ENCODE measurements around the gene SLAMF7. TPM values are rescaled to one million over a fixed set of nuclear protein-coding genes. Genes with fewer than 3 reads are reported as not detected.

The SLAMF7 gene
- polyA plus RNA-seq, 2 of the 4 experiments (the other 2 are of a cell fraction), result 0.57 to 1.8 TPM

DNA sequence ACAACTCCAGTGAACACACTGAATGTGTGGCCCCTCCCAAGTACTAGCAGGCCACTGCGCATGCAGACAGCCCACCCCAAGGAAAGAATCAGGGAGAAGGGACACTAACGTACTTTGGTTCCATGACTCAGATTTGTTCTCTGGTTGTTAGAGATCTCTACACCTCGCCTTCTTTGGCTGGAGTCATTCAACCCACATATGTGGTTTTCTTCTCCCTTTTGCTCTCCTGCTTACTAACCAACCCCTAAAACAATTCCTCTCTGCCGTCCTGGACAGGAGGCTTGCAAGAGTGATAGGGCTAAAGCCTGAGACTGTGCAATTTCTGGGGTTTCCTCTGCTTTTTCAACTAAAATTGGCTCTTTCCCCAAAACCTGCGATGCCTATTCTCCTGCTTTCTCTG is 21.7 kb upstream of the SLAMF7 start:
- POLR2A ChIA-PET, result no interaction called here

GRCh38 chr1:160718210-160718609 is 20.8 kb upstream of the SLAMF7 start:
- 52% methylated on average over 4 of the region's 4 CpGs for WGBS (ENCODE audit: missing lambda C conversion rate)
- ChIA-PET CTCF (interaction anchor here (0.6 to 2.2 kb wide), 4 partner anchors 112 to 309 kb away, joined by 3 to 5 read pairs (median 3); partner anchors contain the start of gene ITLN2), POLR2A (no interaction called here)
- DNase-seq (ENCODE audit: low read depth in 1 of 2, low spot score in 1 of 2), result no peak
- no peaks in the 10 kb centered on the region; the same call in 2 of the 3 replicates for H3K4me1 ChIP-seq
- no peak for ATAC-seq
- TF ChIP-seq KDM5A (IDR thresholded peaks at IDR 0.05) (no peak), RNF2 (IDR thresholded peaks at IDR 0.05; ENCODE audit: borderline replicate concordance, low read depth) (no peak), JUN (IDR thresholded peaks at IDR 0.05) (no peak), GATA3 (IDR thresholded peaks at IDR 0.05; ENCODE audit: borderline replicate concordance) (no peak), PHF8 (IDR thresholded peaks at IDR 0.05; ENCODE audit: borderline replicate concordance, low read depth) (no peak), HEYL (CRISPR knock-in tag; IDR thresholded peaks at IDR 0.05) (no peak), ZFP36 (IDR thresholded peaks at IDR 0.05; ENCODE audit: borderline replicate concordance, partially characterized antibody) (no peak), HOXB5 (CRISPR knock-in tag; IDR thresholded peaks at IDR 0.05) (no peak), MAZ (IDR thresholded peaks at IDR 0.05; ENCODE audit: borderline replicate concordance, low read depth, low read length) (no peak), EP300 (IDR thresholded peaks at IDR 0.05) (no peak), CBX2 (IDR thresholded peaks at IDR 0.05; ENCODE audit: borderline replicate concordance, low read depth) (no peak), HOXA7 (CRISPR knock-in tag; IDR thresholded peaks at IDR 0.05) (no peak), MAX (IDR thresholded peaks at IDR 0.05) (no peak), ZC3H11A (IDR thresholded peaks at IDR 0.05) (no peak)
- no peak overlapping the region for H3K4me2 ChIP-seq
- H3K4me3 ChIP-seq, result no peak overlapping the region
- no peak for FAIRE-seq
- H3K9me3 ChIP-seq, result no peaks in the 10 kb centered on the region
- H3K27ac ChIP-seq, result no peak overlapping the region

More for the DNA sequence above, 21.7 kb upstream of the SLAMF7 start:
- Histone ChIP-seq H3K4me1 (no peaks in the 10 kb centered on the region; the same call in 2 of the 3 replicates), H3K9me3 (no peaks in the 10 kb centered on the region), H3K27ac (no peak overlapping the region), H3K4me2 (no peak overlapping the region), H3K4me3 (no peak overlapping the region)
- FAIRE-seq (no peak), DNase-seq (ENCODE audit: low read depth in 1 of 2, low spot score in 1 of 2) (no peak), ATAC-seq (no peak)
- 55% methylated on average over 5 of the region's 5 CpGs for WGBS (ENCODE audit: missing lambda C conversion rate)
- no peak for TF ChIP-seq NR3C1 (IDR thresholded peaks at IDR 0.05)
- TF ChIP-seq BHLHE40 (IDR thresholded peaks at IDR 0.05; ENCODE audit: low read depth, low read length), result no peak
- no peak for TF ChIP-seq FOXS1 (CRISPR knock-in tag; IDR thresholded peaks at IDR 0.05)
- no peak for TF ChIP-seq SREBF2 (IDR thresholded peaks at IDR 0.05)
- TF ChIP-seq TP53 (CRISPR knock-in tag; IDR thresholded peaks at IDR 0.05), result no peak
- TF ChIP-seq NPAS2 (CRISPR knock-in tag; IDR thresholded peaks at IDR 0.05; ENCODE audit: borderline replicate concordance), result no peak
- CTCF ChIA-PET, result no interaction called here

DNA sequence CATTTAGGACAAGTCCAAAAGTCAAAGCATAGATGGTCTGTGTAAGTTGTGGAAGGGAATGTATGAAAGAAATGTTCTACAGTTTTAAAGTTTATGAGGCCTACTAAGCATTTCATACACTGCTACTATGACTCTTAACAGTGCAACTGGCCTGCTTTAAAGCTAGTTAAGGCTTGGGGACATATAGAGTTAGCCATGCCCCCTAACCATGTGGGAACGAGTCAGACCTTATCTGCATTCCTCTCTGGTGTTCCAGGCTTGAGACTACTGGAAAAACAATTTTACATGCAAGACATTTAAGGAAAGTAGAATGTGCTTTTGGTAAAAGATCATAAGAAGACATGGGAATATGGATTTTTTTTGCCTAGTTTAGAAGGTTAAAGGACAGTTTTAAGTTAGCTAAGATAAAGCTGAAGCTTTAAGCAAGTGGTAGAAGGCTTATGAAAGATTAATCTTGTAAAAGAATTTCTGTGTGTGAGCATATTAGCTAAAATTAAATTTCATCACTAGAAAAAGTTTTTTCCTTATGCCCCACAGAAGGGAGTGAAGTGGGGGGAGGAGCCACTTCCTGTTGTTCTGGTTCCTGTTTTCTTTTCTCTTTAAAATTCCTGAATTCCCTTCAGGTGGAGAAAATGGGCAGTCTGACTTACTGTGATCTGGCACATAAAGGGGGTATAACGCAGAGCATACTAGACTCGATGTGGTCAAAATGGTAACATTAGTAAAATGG is 18.5 kb upstream of the SLAMF7 start:
- no peak for FAIRE-seq
- DNase-seq (ENCODE audit: low read depth in 1 of 2, low spot score in 1 of 2), result no peak

More for the DNA sequence above, 18.5 kb upstream of the SLAMF7 start:
- WGBS (ENCODE audit: missing lambda C conversion rate), result 73% methylated on average over 3 of the region's 3 CpGs
- H3K4me2 ChIP-seq, result no peak overlapping the region
- CTCF ChIA-PET, result interaction anchor here (1.4 to 2.2 kb wide), 3 partner anchors 109 to 114 kb away, joined by 4 to 5 read pairs (median 5); no protein-coding TSS in a partner anchor
- no peak for ATAC-seq
- H3K9me3 ChIP-seq, result no peaks in the 10 kb centered on the region
- POLR2A ChIA-PET, result no interaction called here
- TF ChIP-seq TP53 (CRISPR knock-in tag; IDR thresholded peaks at IDR 0.05), result no peak
- TF ChIP-seq, protein P1, sequence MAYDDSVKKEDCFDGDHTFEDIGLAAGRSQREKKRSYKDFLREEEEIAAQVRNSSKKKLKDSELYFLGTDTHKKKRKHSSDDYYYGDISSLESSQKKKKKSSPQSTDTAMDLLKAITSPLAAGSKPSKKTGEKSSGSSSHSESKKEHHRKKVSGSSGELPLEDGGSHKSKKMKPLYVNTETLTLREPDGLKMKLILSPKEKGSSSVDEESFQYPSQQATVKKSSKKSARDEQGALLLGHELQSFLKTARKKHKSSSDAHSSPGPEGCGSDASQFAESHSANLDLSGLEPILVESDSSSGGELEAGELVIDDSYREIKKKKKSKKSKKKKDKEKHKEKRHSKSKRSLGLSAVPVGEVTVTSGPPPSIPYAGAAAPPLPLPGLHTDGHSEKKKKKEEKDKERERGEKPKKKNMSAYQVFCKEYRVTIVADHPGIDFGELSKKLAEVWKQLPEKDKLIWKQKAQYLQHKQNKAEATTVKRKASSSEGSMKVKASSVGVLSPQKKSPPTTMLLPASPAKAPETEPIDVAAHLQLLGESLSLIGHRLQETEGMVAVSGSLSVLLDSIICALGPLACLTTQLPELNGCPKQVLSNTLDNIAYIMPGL (CRISPR knock-in tag; IDR thresholded peaks at IDR 0.05; ENCODE audit: borderline replicate concordance), result no peak
- TF ChIP-seq EHMT2 (IDR thresholded peaks at IDR 0.05; ENCODE audit: low read depth), result no peak
- no peak for TF ChIP-seq FOSL2 (IDR thresholded peaks at IDR 0.05)
- no peak for TF ChIP-seq FOSL2 (CRISPR knock-in tag; IDR thresholded peaks at IDR 0.05)
- no peak for TF ChIP-seq ELK1 (IDR thresholded peaks at IDR 0.05; ENCODE audit: low read depth, low read length)
- H3K27ac ChIP-seq, result no peak overlapping the region
- no peak overlapping the region for H3K4me3 ChIP-seq
- no peaks in the 10 kb centered on the region; the same call in 2 of the 3 replicates for H3K4me1 ChIP-seq

Measured in A549 (cell line).